ENCODE data around the gene BDH1.

- no peak for TF ChIP-seq CTCF (IDR thresholded peaks at IDR 0.05)
- TF ChIP-seq POLR2AphosphoS5 (IDR thresholded peaks at IDR 0.05; ENCODE audit: low read depth, low read length): no peak
- no peak for TF ChIP-seq ELF1 (IDR thresholded peaks at IDR 0.05)
- TF ChIP-seq TAF1 (IDR thresholded peaks at IDR 0.05; ENCODE audit: borderline replicate concordance, low read depth, low read length): no peak
- TF ChIP-seq MXI1 (IDR thresholded peaks at IDR 0.05; ENCODE audit: low read depth, low read length): no peak
Observed at GRCh38 chr3:197500812-197501211, 55.0 kb downstream of the BDH1 start.

Measured in SK-N-SH (cell line).